ENCODE measurements around the gene KMT2E.

Gene KMT2E

DNA sequence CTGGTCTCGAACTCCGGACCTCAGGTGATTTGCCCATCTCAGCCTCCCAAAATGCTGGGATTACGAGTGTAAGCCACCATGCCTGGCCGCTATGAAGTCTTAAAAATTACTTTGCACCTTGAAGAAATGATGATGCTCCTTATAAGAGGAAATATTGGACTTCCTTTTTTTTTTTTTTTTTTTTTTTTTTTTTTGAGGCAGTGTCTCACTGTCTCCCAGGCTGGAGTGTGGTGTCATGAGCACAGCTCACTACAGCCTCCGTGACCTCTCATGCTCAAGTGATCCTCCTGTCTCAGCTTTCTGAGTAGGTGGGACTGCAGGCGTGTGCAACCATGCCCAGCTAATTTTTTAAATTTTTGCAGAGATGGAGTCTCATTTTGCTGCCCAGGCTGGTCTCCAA lies 65.3 kb downstream of the KMT2E start:
- DNase-seq (ENCODE audit: low read depth), result no peak

DNA sequence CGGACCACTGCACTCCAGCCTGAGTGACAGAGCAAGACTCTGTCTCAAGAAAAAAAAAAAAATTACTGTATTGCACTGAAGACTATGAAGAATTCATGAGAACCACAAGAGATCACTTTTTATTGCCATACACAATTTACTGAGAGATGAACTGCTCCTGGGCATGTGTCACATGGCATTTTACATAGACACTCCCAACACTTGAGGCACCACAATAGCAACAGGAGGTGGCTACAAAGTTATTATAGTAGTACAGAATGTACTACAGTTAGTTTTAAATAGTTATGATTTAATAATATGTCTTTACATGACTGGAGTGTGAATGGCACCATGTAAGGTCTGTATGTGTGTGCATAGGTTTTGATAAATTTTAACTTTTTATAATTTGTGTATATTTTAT lies 70.6 kb downstream of the KMT2E start:
- DNase-seq (ENCODE audit: low read depth), result no peak

DNA sequence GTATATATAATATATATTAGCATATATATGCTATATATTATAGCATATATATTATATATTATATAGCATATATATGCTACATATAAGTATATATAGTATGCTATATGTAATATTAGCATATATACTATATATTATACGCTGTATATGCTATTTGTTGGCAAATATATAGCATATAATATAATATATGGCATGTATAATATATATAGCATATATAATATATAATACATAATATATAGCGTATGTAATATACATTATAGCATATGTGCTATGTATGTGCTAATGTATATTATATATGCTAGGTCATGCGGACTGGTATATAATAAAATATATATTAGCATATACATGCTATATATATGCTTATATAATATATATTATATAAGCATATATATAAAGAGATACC lies 72.8 kb downstream of the KMT2E start:
- DNase-seq (ENCODE audit: low read depth), result no peak

DNA sequence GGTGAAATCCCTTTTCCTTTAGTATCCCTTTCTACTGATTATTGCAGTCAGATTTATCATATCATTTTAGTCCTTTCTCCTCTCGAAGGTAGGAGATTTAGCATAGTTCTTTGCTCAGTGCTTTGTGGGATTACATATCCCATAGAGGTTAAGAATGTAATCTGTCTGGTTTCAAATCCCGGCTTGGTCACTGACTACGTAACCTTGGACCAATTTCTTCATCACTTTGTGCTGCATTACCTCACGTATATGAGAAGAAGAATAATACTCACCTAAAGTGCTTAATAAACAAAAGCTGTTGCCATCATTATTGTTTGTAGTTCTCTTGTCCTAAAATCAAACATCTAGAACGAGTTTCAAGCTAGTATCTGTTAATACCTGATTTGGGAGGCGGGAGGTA lies 74.0 kb downstream of the KMT2E start:
- no peak for DNase-seq (ENCODE audit: low read depth)

DNA sequence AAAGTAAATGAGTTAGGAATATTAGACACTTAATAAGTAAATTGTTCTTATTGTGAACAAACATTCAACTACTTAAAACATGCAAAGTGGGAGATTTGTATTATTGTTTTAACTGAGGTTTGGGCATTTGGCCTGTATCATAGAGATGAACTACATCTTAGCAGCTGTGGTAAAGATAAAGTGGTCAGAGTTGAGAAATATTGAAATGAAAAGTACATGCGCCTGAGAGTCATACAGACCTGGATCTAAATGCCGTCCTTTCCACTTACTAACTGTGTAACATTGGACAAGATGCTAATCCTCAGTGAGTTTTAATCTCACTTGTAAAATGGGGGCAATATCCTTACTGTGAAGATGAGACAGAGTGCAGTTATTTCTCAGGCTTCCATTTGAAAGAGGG lies 74.5 kb downstream of the KMT2E start:
- DNase-seq (ENCODE audit: low read depth), result no peak

DNA sequence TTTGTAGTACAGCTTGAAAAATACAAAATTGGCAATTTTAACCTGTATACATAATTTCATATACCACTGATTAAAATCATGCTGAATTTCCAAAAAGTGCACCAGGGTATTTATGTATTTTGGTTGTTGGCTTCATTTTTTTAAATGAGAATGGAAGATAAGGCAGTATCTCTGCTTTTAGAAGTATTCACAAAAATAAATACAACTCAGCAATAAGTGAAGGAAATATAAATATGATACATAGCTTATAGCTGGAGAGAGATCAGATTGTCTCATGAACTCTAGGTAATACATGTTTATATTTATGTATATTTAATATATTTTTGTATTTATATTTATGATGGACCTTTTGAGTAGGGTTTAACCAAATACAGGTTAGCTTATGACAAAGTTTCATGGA lies 81.0 kb downstream of the KMT2E start:
- no peak for DNase-seq (ENCODE audit: low read depth)

DNA sequence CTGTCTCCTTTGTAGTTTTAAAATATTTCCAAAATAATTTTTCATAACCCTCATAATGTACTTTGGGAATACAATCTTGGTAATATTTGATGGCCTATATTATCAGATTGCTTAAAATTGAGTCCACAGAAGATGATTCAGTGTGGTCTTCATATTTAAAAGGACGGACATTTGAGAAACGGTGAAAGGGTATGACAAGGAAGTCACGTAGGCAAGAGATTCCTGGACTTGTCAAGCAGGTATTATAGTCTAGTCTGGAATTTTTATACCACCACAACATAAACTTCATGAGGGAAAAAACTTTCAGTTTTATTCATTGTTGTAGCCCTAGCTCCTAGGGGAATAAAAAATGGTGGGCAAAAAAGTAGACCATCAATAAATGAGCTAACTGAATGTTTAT lies 82.3 kb downstream of the KMT2E start:
- no peak for DNase-seq (ENCODE audit: low read depth)

DNA sequence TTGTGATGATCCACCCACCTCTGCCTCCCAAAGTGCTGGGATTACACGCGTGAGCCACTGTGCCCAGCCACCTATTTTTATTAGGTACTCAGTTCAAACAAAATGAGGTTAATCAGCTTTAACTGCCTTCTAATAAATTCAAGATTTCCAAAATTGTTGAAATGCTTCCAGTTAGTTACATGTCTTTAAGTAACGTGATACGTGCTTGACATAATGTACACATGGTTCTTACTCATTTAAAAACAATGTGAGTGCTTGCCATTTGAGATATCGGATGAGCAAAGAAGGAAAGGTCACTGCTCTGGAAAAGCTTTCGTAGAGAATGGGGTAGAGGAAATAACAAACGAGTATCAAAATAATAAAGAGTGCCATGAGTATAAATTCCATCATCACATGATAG lies 83.6 kb downstream of the KMT2E start:
- no peak for DNase-seq (ENCODE audit: low read depth)

DNA sequence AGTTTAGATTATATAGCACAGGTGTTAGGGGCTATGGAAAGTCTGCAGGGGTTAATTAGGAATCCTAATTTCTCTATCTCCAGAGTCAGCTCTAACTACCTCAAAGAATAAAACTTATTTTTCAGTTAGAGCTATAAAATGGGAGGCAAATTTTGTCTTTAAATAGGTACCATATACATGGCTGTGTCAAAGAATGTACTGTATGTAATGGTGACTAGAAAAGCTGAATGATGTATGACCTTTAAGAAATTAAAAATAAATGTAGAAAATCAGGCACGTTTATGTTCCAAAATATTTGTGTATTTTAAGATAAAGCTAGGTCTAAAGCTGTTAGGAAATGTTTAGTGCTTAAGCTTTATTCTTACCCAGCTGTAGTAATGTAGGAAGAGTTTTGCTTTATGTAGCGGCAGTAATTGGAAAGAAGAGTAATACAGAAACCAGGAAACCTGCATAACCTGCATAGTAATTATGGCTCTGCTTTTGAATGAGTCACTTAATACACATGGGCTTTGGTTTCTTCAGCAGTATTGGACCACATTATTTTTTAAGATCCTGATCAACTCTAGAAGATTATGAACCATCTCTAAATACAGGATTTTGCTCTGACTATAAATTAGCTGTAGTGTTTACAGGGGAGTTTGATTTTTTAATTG lies 85.0 kb downstream of the KMT2E start:
- no peak for DNase-seq (ENCODE audit: low read depth)

DNA sequence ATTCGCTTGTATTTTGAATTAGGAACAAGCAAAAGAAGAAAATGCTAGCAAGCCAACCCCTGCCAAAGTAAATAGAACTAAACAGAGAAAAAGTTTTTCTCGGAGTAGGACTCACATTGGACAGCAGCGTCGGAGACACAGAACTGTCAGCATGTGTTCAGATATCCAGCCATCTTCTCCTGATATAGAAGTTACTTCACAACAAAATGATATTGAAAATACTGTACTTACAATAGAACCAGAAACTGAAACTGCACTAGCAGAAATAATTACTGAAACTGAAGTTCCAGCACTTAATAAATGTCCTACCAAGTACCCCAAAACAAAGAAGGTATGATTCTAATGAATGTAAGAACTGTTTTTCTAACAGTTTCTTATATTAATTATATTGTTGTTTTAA lies 87.9 kb downstream of the KMT2E start:
- DNase-seq (ENCODE audit: low read depth), result no peak

DNA sequence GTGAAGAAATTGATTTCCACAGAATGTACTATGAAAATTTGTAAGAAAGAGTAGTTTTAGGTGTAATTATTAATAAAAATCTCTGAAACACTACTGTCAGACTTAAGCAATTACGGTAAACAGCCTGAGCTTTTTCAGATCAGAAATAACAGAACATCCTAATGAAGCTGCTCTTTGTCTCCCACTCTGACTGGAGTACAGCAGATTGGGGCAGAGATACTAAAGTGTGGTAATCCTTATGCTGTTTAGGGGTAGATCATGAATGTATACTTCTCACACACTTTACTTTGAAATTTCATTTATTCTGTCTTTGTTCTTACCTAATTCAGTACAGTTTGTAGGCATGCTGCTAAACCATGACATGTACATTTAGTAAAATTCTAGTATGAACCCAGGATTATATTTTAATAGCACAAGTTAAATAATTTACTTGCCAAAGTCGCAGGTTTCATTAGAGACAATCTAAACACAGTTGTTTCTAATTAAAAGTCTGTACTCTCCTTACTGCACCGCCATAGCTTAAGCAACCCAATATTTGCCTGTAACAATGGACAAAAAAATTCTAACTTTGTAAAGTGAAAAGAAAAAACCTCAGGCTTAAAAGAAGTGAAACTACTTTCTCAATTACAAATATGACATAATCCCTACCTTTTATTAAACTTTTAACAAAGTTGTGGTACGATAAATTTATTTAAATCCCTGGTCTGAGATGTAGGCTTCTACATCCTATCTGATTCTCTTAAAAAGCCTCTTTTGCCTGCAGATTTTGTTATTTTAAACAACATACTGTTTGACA lies 88.8 kb downstream of the KMT2E start:
- DNase-seq (ENCODE audit: low read depth), result no peak

DNA sequence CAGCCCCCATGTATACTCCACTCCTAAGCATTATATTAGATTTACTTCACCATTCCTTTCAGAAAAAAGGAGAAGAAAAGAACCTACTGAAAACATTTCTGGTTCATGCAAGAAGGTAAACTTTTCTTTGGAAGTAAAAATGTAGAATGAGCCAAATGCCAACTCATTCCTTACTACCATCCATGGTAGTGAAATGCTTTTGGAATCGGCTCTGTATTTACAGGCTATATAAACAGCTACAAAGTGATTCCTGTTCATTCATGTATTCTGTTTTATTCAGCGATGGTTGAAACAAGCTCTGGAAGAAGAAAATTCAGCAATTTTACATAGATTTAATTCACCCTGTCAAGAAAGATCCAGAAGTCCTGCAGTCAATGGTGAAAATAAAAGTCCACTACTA lies 91.6 kb downstream of the KMT2E start:
- DNase-seq (ENCODE audit: low read depth), result no peak

DNA sequence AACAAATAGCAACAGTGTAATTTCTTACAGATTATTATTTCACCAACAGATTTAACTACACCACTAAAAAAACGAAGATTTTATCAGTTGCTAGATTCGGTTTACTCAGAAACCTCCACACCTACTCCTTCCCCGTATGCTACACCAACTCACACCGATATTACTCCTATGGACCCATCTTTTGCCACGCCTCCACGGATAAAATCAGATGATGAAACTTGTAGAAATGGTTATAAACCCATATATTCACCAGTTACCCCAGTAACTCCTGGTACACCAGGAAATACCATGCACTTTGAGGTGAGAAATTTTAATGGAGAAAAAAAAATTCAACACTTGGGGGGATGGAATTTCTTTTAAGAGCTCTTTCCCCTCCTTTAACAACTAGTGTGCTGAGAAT lies 92.5 kb downstream of the KMT2E start:
- no peak for DNase-seq (ENCODE audit: low read depth)

DNA sequence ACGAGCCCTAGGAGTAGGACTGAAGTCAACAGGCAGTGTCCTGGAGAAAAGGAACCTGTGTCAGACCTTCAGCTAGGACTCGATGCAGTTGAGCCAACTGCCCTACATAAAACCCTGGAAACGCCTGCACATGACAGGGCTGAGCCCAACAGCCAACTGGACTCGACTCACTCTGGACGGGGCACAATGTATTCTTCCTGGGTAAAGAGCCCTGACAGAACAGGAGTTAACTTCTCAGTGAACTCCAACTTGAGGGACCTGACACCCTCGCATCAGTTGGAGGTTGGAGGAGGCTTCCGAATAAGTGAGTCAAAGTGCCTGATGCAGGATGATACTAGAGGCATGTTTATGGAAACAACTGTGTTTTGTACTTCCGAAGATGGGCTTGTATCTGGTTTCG lies 93.5 kb downstream of the KMT2E start:
- DNase-seq (ENCODE audit: low read depth), result no peak

DNA sequence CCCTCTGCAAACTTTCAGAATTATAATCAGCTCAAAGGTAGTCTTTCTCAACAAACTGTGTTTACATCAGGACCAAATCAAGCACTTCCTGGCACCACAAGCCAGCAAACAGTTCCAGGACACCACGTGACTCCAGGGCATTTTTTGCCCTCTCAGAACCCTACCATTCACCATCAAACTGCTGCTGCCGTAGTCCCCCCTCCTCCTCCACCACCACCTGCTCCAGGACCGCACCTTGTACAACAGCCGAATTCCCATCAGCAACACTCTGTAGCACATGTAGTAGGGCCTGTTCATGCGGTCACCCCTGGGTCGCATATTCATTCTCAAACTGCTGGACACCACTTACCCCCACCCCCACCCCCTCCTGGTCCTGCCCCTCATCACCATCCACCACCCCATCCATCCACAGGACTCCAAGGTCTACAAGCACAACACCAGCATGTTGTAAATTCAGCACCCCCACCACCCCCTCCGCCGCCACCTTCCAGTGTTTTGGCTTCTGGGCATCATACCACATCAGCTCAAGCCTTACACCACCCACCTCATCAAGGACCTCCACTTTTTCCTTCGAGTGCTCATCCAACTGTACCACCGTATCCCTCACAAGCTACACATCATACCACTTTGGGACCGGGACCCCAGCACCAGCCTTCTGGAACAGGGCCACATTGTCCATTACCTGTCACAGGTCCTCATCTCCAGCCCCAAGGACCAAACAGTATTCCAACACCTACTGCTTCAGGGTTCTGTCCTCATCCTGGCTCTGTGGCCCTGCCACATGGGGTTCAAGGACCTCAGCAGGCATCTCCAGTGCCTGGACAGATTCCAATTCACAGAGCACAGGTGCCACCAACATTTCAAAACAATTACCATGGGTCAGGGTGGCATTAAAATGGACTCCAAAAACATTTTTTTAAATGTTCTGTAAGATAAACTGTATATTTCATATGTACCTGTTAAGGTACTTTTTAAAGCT lies 98.7 kb downstream of the KMT2E start:
- no peak for DNase-seq (ENCODE audit: low read depth)

DNA sequence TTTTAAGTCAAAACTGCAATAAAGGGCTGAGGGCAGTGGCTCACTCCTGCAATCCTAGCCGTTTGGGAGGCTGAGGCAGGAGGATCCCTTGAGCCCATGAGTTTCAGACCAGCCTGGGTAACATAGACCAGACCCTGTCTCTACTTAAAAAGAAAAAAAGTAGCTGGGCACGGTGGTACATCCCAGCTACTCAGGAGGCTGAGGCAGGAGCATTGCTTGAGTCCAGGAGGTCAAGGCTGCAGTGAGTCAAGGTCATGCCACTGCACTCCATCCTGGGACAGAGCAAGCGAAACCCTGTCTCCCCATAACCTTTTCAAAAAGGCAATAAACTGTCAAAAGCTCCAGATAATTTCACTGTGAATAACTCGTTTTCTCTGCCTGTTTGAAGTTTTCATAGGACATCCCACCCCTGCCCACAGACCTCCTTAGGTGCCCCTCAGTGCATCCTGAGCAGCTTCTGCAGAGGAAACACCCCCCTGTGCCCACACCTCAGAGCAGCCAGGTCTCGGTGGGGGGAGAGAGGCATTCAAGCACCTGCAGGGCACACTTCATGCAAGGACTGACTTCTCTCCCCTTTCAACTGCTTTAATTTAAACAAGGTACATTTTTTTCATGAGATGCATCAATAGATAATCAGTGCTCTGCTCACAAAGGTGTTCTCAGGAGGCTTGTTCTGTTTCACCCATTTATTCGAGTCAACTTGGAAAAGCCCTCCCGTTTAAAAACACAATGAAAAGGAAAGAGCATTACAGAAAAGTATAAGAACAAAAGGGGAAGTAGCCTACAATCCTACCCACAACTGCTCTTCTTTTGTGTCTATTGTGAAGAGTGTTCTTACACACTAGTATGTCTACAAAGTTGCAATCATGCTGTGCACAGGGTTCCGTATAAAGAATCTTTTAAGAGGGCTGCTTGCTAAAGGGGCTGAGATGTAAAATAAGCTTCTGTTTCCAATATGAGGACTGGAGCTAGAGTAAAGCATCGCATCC lies 104.9 kb downstream of the KMT2E start:
- no peak for DNase-seq (ENCODE audit: low read depth)

DNA sequence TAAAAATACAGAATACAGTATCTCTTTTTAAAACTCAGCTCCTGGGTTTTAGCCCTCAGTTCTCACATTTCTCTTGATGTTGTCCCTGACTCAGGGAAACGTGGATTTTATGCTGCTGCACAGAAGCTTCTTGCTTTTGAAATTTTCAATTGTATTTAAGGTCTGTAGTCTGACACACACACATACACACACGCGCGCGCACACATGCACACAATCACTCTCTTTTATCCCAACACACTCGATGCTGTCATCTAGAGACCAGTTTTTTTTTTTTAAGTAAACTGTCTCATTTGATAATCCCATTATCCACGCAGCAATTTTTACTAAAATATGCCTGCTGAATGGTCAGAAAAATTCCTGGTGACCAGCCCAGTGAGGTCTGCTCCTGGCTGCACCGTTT lies 108.6 kb downstream of the KMT2E start:
- no peak for DNase-seq (ENCODE audit: low read depth)

DNA sequence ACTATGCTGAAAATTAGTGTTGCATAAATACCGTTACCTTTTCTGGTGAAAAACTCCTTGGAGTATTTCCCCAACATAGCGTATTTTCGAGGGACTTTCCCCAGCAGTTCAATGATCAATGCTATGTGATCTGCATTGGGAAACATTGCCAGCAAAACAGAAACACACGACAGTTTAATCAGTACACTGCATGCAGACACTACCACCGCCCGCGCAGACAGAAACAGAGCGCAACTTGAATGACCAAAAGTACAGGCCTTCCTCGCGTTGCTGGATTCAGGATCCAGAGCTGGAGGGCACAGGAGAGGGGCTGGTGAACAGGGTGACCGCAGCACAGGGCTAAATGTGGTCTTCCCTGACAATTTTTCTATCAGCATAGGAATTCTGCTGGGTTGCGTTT lies 111.7 kb downstream of the KMT2E start:
- DNase-seq (ENCODE audit: low read depth), result no peak

DNA sequence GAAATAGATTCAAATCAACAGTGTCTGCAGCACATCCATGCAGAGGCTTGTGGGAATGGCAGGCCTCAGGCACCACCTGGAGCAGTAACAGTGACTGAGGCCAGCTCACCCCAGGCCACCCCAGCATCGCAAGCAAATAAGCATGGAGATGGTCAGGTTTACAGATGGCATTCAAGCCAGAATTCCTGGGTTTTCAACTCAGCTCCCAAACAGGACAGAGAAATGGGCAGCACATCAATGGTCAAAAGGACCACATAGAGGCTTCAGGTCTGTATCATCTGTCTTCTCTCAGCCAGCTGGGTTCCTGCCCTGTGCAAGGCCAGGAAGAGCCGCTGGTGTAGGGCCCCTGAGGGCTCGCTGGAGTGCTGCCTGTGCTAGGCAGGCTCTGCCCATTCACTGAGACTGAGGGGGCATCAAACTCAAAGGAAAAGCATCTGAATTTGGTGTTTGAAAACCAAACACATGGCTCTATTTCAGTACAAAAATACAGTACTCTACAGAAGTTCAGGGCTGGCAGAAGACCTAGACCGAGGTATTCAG lies 112.5 kb downstream of the KMT2E start:
- DNase-seq (ENCODE audit: low read depth), result no peak

DNA sequence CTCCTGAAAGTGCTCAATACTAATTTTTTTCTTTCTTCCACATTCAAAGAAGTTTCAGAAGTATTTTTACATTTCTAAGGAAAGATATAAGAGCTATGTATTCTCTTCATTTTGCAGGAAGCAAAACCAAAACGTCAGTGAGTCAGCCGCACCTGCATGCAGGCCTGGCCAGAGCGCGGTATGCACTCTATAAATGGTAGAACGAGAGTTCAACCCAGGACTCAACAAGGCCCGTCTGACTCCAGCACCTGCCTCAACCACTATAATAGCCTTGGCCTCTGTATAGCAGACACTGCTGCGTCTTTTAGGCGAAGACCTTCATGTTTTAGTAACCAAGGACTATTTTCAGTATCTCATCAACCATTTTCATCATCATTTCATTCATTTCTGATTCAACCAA lies 113.2 kb downstream of the KMT2E start:
- no peak for DNase-seq (ENCODE audit: low read depth)

DNA sequence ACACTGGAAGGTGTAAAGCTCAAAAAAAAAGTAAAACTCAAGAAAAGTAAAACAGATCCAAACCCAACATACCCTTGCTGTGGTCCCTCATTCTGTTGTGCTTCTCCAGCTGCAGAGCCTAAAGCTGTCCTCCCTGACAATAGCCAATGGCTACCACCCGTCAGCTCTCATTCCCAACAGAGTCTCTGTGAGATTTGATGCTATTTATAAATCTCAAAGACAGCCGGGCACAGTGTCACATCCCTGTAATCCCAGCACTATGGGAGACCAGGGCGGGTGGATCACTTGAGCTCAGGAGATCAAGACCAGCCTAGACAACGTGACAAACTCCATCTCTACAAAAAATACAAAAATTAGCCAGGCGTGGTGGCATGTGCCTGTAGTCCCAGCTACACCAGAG lies 116.0 kb downstream of the KMT2E start:
- no peak for DNase-seq (ENCODE audit: low read depth)

Measured in activated gamma-delta T cell treated with anti-CD3 and anti-CD28 coated beads, Interleukin-2, amount 50 U/mL, for 16 hours (primary cell).